NB4 (cell line): ENCODE data around the gene ALDH9A1.

Experiments
- DNase-seq: peaks from one replicate; pipeline ENCODE4 v3.0.0; 2010; ENCODE audit warnings: low read depth
- H3K4me3 ChIP-seq: one replicate; pipeline ENCODE4 v1.5.1; 2011; ENCODE audit warnings: mild to moderate bottlenecking, low read depth, low read length, moderate library complexity
- MYC ChIP-seq: IDR thresholded peaks from 2 replicates; pipeline ENCODE4 v1.6.1; 2011; ENCODE audit warnings: low read depth, low read length
- POLR2A ChIP-seq: IDR thresholded peaks from 2 replicates; pipeline ENCODE4 v1.6.1; 2011; ENCODE audit warnings: mild to moderate bottlenecking; ENCODE audit not compliant: insufficient read length; ENCODE audit errors: extremely low read depth
- TF ChIP-seq, protein P1 (sequence below): IDR thresholded peaks from 2 replicates; pipeline ENCODE4 v1.6.1; 2011; ENCODE audit warnings: low read depth, low read length
- TF ChIP-seq, protein P2 (sequence below): IDR thresholded peaks from one replicate; pipeline ENCODE4 v1.5.1; 2012; ENCODE audit warnings: low read depth, low read length

ALDH9A1 gene

DNA sequence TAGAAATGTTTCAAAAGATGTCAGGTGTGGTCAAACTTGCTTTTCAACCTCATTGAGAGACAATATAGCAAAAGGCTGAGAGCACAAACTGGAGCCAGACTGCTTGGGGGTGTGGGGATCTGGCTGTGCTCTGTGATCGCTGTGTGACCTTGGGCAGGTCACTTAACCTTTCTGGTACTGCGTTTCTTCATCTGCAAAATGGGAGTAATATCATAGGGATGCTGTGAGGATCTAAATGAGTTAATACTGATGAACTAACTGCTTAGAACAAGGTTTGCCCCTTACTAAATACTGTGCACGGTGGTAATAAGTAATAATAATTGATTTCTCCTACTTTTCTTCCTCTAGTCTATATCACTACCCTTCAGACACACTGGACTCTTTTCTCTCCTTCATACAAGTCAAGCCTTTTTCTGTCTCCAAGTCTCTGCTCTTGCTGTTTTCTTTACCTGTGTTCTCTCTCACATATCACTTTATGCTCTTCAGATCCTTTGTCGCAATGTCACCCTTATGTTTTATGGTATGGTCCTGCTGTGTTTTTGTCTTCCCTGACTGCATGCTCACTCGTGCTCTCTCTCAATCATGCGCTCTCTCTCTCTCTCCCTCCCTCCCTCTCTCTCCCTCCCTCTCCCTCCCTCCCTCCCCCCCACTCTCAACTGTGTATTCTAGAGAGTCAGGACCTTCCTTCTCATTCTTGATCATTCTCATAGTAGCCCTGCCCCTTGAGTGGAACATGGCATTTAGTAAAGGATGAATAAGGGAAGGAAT lies 64.0 kb downstream of the ALDH9A1 start:
- TF ChIP-seq, protein P1, sequence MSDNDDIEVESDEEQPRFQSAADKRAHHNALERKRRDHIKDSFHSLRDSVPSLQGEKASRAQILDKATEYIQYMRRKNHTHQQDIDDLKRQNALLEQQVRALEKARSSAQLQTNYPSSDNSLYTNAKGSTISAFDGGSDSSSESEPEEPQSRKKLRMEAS, result no peak
- TF ChIP-seq MYC (no peak), POLR2A (no peak)
- TF ChIP-seq, protein P2, sequence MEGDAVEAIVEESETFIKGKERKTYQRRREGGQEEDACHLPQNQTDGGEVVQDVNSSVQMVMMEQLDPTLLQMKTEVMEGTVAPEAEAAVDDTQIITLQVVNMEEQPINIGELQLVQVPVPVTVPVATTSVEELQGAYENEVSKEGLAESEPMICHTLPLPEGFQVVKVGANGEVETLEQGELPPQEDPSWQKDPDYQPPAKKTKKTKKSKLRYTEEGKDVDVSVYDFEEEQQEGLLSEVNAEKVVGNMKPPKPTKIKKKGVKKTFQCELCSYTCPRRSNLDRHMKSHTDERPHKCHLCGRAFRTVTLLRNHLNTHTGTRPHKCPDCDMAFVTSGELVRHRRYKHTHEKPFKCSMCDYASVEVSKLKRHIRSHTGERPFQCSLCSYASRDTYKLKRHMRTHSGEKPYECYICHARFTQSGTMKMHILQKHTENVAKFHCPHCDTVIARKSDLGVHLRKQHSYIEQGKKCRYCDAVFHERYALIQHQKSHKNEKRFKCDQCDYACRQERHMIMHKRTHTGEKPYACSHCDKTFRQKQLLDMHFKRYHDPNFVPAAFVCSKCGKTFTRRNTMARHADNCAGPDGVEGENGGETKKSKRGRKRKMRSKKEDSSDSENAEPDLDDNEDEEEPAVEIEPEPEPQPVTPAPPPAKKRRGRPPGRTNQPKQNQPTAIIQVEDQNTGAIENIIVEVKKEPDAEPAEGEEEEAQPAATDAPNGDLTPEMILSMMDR, result no peak
- no peak for DNase-seq
- H3K4me3 ChIP-seq, result no peak overlapping the region

DNA sequence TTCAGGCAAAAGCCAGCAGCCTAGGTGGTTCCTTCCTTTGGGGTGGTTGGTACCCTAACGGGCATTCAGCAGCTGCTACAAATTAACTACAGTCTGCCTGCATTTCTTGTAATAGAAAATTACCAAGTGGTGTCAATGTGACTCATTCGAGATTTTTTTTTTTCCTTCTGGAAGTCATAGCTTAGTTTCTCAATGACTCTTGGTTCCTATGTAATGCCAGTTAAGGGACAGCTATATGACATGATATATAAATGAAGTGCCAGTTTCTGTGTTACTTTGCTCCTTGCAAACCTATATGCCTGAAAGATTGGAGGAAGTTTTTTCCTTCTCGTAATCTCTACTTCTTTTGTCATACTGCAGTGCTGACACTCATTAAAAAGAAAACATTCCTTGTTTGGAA lies 64.7 kb downstream of the ALDH9A1 start:
- DNase-seq, result peak; percentile 16
- H3K4me3 ChIP-seq, result no peak overlapping the region
- TF ChIP-seq MYC (no peak), POLR2A (no peak)
- TF ChIP-seq, protein P1, result no peak
- TF ChIP-seq, protein P2, result no peak

DNA sequence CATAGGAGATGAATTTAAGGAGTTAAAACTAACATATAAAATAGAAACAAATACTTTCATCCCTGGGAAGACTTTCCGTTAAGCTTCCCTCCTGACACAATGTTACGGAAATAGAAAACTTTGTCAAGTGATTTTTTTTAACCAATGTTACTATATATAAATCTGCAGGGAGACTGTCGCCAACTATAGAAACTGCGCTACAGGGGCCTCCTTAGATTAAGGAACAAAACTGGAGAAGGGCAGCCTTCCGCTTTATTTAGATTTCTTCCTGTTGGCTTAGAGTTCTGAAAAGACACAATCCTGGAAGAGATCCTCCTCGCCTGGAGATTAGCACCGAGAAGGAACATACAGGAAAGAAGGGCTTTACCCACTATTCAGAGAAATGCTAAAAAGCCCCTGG lies 65.9 kb downstream of the ALDH9A1 start:
- no peak for TF ChIP-seq MYC
- TF ChIP-seq, protein P2, result no peak
- no peak for TF ChIP-seq POLR2A
- TF ChIP-seq, protein P1, result no peak
- peak overlapping the region; percentile 81 for H3K4me3 ChIP-seq
- no peak for DNase-seq

DNA sequence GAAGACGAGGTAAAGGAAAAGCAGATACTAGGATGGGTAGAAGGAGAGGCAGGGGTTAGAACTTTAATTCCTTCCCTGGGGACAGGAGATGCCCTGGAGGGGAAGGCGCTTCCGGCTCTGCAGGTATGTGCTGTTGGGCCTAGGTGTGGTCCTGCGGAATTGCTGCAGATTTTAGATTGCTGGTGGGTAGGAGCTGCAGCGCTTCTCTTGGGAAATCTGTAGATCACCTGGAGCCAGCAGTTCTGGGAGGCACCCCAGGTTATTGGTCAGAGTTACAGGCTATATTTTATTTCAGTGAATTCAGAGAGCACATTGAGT lies 66.3 kb downstream of the ALDH9A1 start:
- no peak for DNase-seq
- H3K4me3 ChIP-seq, result peak overlapping the region; percentile 81
- TF ChIP-seq, protein P2, result no peak
- TF ChIP-seq MYC, result no peak
- TF ChIP-seq POLR2A, result no peak
- TF ChIP-seq, protein P1, result no peak

DNA sequence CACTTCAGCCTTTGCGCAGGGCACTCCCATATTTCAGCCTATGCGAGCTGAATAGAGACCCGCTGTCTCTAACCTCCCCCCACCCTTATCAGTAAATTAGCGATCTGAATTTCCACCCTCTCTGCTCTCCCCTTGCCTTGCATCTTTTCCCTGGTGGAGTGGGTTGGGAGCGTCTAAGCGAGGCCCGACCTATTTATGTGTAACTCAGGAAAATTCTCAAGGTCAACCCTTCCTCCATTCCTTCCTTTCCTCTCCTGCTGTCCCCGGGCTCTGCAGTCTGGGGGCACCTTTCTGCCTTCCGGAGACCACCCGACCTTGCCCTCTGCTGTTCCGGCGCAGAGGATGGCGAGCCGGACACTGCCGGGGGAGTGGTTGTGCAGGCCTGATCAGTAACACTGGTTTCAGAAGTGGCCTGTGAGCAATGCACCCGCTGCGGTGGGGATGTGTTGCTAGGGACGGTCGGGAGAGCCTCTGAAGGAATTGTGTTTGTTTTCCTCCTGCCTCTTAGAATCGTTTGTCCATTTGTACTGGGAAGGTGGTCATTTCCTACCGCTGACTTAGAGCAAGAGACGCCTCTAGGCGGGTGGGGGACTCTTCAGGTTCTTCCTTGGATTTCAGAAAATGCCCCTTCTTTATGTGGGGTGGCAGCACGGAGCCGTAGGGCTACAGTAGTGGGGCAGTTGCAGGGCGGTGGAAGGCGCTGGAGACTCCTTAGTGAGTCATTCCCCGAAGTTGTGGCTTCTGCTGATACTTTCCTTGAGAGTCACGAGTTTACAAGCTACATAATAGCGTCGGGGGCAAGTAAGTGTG lies 66.8 kb downstream of the ALDH9A1 start:
- peak; percentile 87 for DNase-seq
- TF ChIP-seq POLR2A (no peak), MYC (no peak)
- TF ChIP-seq, protein P1, result no peak; the same call in 1 of the 2 replicates
- TF ChIP-seq, protein P2, result peak; percentile 8
- H3K4me3 ChIP-seq, result peak overlapping the region; percentile 81
